ENCODE measurements around the gene MRPS24. TPM values are rescaled to one million over a fixed set of nuclear protein-coding genes. Genes with fewer than 3 reads are reported as not detected.
"Not testable (repeated sequence)": the region's sequence is repeated elsewhere in the genome, so short reads cannot be mapped to it uniquely, and the experiment has no call there.

Gene MRPS24
- total RNA-seq, 1 donor from 2014 or later, result 200 TPM

GRCh38 chr7:43838201-43838658, 31.1 kb downstream of the MRPS24 start:
- no peak for DNase-seq (ENCODE audit: low read depth)

GRCh38 chr7:43834463-43835251, 34.7 kb downstream of the MRPS24 start:
- no peak for DNase-seq (ENCODE audit: low read depth)

GRCh38 chr7:43830917-43831316, 38.4 kb downstream of the MRPS24 start:
- not testable (repeated sequence) for DNase-seq (ENCODE audit: low read depth)

- DNase-seq (ENCODE audit: low read depth), result no peak
Measured at GRCh38 chr7:43825391-43825808, 43.9 kb downstream of the MRPS24 start.

- no peak for DNase-seq (ENCODE audit: low read depth)
Measured at GRCh38 chr7:43824963-43825362, 44.4 kb downstream of the MRPS24 start.

GRCh38 chr7:43824513-43824912, 44.8 kb downstream of the MRPS24 start:
- not testable (repeated sequence) for DNase-seq (ENCODE audit: low read depth)

- DNase-seq (ENCODE audit: low read depth), result no peak
Measured at GRCh38 chr7:43823941-43824340, 45.4 kb downstream of the MRPS24 start.

- DNase-seq (ENCODE audit: low read depth), result not testable (repeated sequence)
Measured at GRCh38 chr7:43823425-43823824, 45.9 kb downstream of the MRPS24 start.

Other genes starting within 250 kb of the MRPS24 start
- gene COA1, start 140.0 kb downstream of the MRPS24 start, total RNA-seq, result 65.0 and 77.8 TPM in 2 replicates
- 37.8 and 42.2 TPM in 2 replicates for gene BLVRA, start 110.8 kb downstream of the MRPS24 start, total RNA-seq
- gene URGCP, start 37.1 kb upstream of the MRPS24 start, total RNA-seq, result 33.8 and 41.6 TPM in 2 replicates
- gene UBE2D4, start 56.9 kb upstream of the MRPS24 start, total RNA-seq, result 63.4 and 70.0 TPM in 2 replicates
- gene SPDYE1, start 128.4 kb upstream of the MRPS24 start, total RNA-seq, result not detected in 2 replicates
- 112 and 153 TPM in 2 replicates for gene DBNL, start 175.2 kb upstream of the MRPS24 start, total RNA-seq
- gene PGAM2, start 196.1 kb upstream of the MRPS24 start, total RNA-seq, result 62.5 and 81.2 TPM in 2 replicates
- 39.4 and 40.3 TPM in 2 replicates for gene POLM, start 213.0 kb upstream of the MRPS24 start, total RNA-seq
- 0.75 and 1.2 TPM in 2 replicates for gene AEBP1, start 234.8 kb upstream of the MRPS24 start, total RNA-seq

Data from myocyte (in vitro differentiated cells).